Gastroesophageal sphincter (tissue), 4 donors: ENCODE data around the gene RALY. TPM values are rescaled to one million over a fixed set of nuclear protein-coding genes. Genes with fewer than 3 reads are reported as not detected.

Source experiments
- ATAC-seq: fragments of 150-250 bp; one replicate; pipeline ENCODE4 v1.9.1; 2016; ENCODE audit warnings: mild to moderate bottlenecking, moderate library complexity
- H3K27ac ChIP-seq, 4 donors: fragments of 200-600 bp; sonication (generic) in 3 of 4; 1 replicate in 3 of 4; 2 replicates in 1 of 4; pipeline ENCODE4 v1.5.1; 2016 to 2019
- H3K27me3 ChIP-seq: fragments of 200-600 bp; sonication (generic); one replicate; pipeline ENCODE4 v1.5.1; 2019
- H3K36me3 ChIP-seq, 2 donors: fragments of 200-600 bp; sonication (generic); one replicate each; pipeline ENCODE4 v1.5.1; 2019; ENCODE audit warnings: control low read depth in 1 of 2
- H3K4me1 ChIP-seq, 3 donors: fragments of 200-600 bp; sonication (generic); 1 replicate in 2 of 3; 2 replicates in 1 of 3; pipeline ENCODE4 v1.5.1; 2016 to 2019; ENCODE audit warnings: control low read depth in 2 of 3
- H3K4me3 ChIP-seq, 2 donors: fragments of 200-600 bp; sonication (generic); one replicate each; pipeline ENCODE4 v1.5.1; 2019; ENCODE audit warnings: mild to moderate bottlenecking in 1 of 2, moderate library complexity in 1 of 2
- H3K9me3 ChIP-seq, 3 donors: fragments of 200-600 bp; sonication (generic); one replicate each; pipeline ENCODE4 v1.5.1; 2017 to 2019; ENCODE audit warnings: control low read depth in 2 of 3
- CTCF ChIP-seq, 4 experiments: fragments of 200-600 bp in 2 of 4; fragments of 450-650 bp in 2 of 4; sonication (generic) in 1 of 4; IDR thresholded peaks; one replicate each; pipeline ENCODE4 v1.5.1; 2017 to 2019; ENCODE audit warnings: antibody characterized with exemption in 4 of 4, mild to moderate bottlenecking in 2 of 4, moderate library complexity in 2 of 4
- EP300 ChIP-seq: sonication (generic); formaldehyde crosslinking; IDR thresholded peaks from one replicate; pipeline ENCODE4 v1.6.1; 2017; ENCODE audit warnings: antibody characterized with exemption, mild to moderate bottlenecking
- POLR2A ChIP-seq, 2 donors: fragments of 450-650 bp; IDR thresholded peaks; one replicate each; pipeline ENCODE4 v1.6.1; 2017; ENCODE audit warnings: antibody characterized with exemption in 2 of 2, mild to moderate bottlenecking in 2 of 2, moderate library complexity in 1 of 2
- POLR2AphosphoS5 ChIP-seq: sonication (generic); formaldehyde crosslinking; IDR thresholded peaks from one replicate; pipeline ENCODE4 v1.6.1; 2017; ENCODE audit warnings: antibody characterized with exemption
- WGBS, 2 donors: methylation state at CpG; one replicate each; pipeline ENCODE4 v1.1.5; 2018; ENCODE audit warnings: low coverage in 1 of 2; 5-methylcytosine and 5-hydroxymethylcytosine counted together
- total RNA-seq, 4 donors: library from RNA; depleted of rRNA; stranded (reverse); fragments of >200 nt; gene quantifications; one replicate each; pipeline ENCODE4 v1.1.0, GENCODE V29; 2016

Gene RALY
- total RNA-seq, 4 donors from 2014 or later, result 76.6 to 124 (median 98.8) TPM

- Histone ChIP-seq H3K4me3 (no peak overlapping the region), H3K4me1 (peaks cover 0 to 96% (median 17%) of the 10 kb centered on the region in 3 donors), H3K9me3 (no peaks in the 10 kb centered on the region), H3K36me3 (no peaks in the 10 kb centered on the region), H3K27me3 (no peaks in the 10 kb centered on the region), H3K27ac (no peak overlapping the region)
- WGBS, 2 donors, result 81 to 91% methylated on average over 2 to 5 of the region's 5 CpGs
- ATAC-seq, result no peak
- TF ChIP-seq POLR2A (IDR thresholded peaks at IDR 0.05), result no peak
- no peak for TF ChIP-seq CTCF (IDR thresholded peaks at IDR 0.05)
- TF ChIP-seq EP300, result no peak
- TF ChIP-seq POLR2AphosphoS5, result no peak
Measured at GRCh38 chr20:34012330-34012729, 18.6 kb downstream of the RALY start.

GRCh38 chr20:34012735-34013134, 19.0 kb downstream of the RALY start:
- Histone ChIP-seq H3K36me3 (no peaks in the 10 kb centered on the region), H3K27me3 (no peaks in the 10 kb centered on the region), H3K4me1 (peaks cover 0 to 99% (median 17%) of the 10 kb centered on the region in 3 donors), H3K9me3 (no peaks in the 10 kb centered on the region), H3K27ac (no peak overlapping the region), H3K4me3 (no peak overlapping the region)
- TF ChIP-seq POLR2AphosphoS5, result no peak
- no peak for TF ChIP-seq POLR2A (IDR thresholded peaks at IDR 0.05)
- no peak for TF ChIP-seq EP300
- no peak for TF ChIP-seq CTCF (IDR thresholded peaks at IDR 0.05)
- 64 to 81% methylated on average over 2 to 3 of the region's 3 CpGs for WGBS, 2 donors
- no peak for ATAC-seq

- no peak for TF ChIP-seq POLR2AphosphoS5
- TF ChIP-seq POLR2A (IDR thresholded peaks at IDR 0.05), result no peak
- no peak for TF ChIP-seq EP300
- TF ChIP-seq CTCF (IDR thresholded peaks at IDR 0.05), result no peak
- no peak overlapping the region for H3K4me3 ChIP-seq
- no peaks in the 10 kb centered on the region for H3K9me3 ChIP-seq
- H3K4me1 ChIP-seq, result peaks cover 5 to 99% (median 17%) of the 10 kb centered on the region in 3 donors
- no peak for ATAC-seq
- no peaks in the 10 kb centered on the region for H3K27me3 ChIP-seq
- H3K27ac ChIP-seq, result no peak overlapping the region
- 81 to 93% methylated on average over 2 of the region's 2 CpGs for WGBS, 2 donors
- H3K36me3 ChIP-seq, result no peaks in the 10 kb centered on the region
Measured at GRCh38 chr20:34013554-34013953, 19.8 kb downstream of the RALY start.

- no peaks in the 10 kb centered on the region for H3K27me3 ChIP-seq
- no peak overlapping the region for H3K27ac ChIP-seq
- no peaks in the 10 kb centered on the region for H3K36me3 ChIP-seq
- ATAC-seq, result no peak
- peaks cover 5 to 94% (median 14%) of the 10 kb centered on the region in 3 donors for H3K4me1 ChIP-seq
- 69 to 92% methylated on average over 1 of the region's 1 CpG for WGBS, 2 donors
- TF ChIP-seq POLR2A (IDR thresholded peaks at IDR 0.05) (no peak), POLR2AphosphoS5 (no peak), CTCF (IDR thresholded peaks at IDR 0.05) (no peak), EP300 (no peak)
- H3K4me3 ChIP-seq, result no peak overlapping the region
- H3K9me3 ChIP-seq, result no peaks in the 10 kb centered on the region
Measured at GRCh38 chr20:34014878-34015277, 21.2 kb downstream of the RALY start.

DNA sequence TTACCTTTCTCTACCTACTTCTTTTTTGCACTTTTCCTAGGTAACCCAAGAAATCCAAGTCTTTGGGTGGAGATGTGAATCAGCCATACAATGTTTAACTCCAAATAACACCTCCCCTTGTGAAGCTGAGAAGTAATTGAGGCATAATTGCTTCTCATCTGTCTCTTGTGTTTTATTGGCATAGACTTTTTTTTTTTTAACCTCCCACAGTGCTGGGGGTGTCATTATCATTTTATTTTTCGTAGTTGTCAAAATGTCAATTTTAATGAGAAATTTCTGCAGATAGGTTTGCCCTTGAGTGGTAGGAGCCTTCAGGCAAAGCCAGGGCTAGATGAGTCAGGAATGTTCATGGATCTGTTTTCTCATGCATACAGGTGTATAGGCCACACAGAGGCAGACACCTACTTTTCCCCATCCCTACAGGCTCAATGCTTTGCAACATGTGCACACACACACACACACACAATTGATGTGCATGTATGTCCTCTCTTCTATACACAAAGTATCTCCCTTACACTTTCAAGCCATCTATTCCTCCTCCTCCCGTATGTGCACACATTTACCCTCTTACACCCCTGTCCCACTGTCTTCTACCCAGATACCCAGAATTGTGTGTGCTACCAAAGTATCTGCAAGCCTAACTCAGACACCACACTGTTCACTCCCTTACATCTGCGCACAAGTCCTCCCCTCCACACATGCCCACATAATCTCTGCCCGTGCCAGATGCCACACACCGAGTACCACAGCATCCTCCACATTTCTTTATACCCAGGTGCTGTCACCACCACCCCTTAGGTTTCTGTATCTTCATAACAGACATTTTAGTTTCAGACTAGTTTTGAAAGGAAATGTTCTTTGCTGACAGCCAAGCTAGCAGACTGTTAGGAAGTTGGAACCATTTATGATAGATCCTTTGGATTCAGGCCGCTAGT, 22.0 kb downstream of the RALY start:
- H3K4me3 ChIP-seq, result no peak overlapping the region
- H3K27me3 ChIP-seq, result no peaks in the 10 kb centered on the region
- no peak for ATAC-seq
- no peak overlapping the region for H3K27ac ChIP-seq
- no peak for TF ChIP-seq POLR2AphosphoS5
- TF ChIP-seq CTCF (IDR thresholded peaks at IDR 0.05), result no peak
- no peak for TF ChIP-seq EP300
- TF ChIP-seq POLR2A (IDR thresholded peaks at IDR 0.05), result no peak
- H3K36me3 ChIP-seq, result no peaks in the 10 kb centered on the region
- H3K4me1 ChIP-seq, result peaks cover 5 to 86% (median 7%) of the 10 kb centered on the region in 3 donors
- 84 to 93% methylated on average over 4 to 6 of the region's 6 CpGs for WGBS, 2 donors
- H3K9me3 ChIP-seq, result no peaks in the 10 kb centered on the region
